ENCODE data around the gene MOCS1. TPM values are rescaled to one million over a fixed set of nuclear protein-coding genes. Genes with fewer than 3 reads are reported as not detected.

The MOCS1 gene
- total and polyA plus RNA-seq, 9 of the 15 experiments (the other 6 are each of a cell fraction or from before 2014, with no cell fraction given) = 0.69 to 12.7 (median 8.7) TPM

DNA sequence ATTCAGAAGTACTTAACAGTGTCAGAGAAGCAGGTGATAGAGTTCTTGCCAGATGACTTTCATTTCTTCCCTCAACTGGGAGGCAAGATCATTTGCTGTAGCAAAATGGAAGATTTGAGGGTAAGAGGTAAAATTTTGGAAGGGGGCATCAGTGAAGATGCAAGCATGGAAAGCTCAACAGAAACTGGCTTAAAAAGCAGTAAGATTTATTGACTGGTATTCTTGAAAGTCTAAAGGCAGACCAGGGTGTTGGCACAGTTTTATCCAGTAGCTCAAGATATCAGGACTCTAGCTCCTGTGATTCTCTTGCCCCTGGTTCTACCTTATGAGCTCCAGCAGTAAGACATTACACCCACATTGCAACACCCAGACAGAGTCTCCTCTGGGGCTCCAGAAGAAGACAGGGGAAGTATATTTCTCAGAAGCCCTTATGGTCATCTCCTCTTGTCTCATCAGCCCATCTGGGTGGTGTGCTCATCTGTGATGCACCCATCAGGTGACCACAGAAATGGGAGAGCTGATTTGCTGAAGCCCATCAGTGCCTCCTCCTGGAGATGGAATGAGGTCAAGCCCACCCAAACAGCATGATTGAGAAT lies 16.0 kb upstream of the MOCS1 start (continued):
- TF ChIP-seq DDX20 (tag; IDR thresholded peaks at IDR 0.05; ENCODE audit: low read depth) (0 out of 2 replicates have a peak, but pooled peaks have one; percentile 47), SMAD3 (CRISPR knock-in tag; conservative IDR thresholded peaks at IDR 0.05) (peak; percentile 85), ZNF408 (CRISPR knock-in tag; IDR thresholded peaks at IDR 0.05; ENCODE audit: low read depth) (no peak), NBN (IDR thresholded peaks at IDR 0.05; ENCODE audit: low read depth) (no peak), ZBTB17 (CRISPR knock-in tag; IDR thresholded peaks at IDR 0.05) (no peak), PPARD (CRISPR knock-in tag; IDR thresholded peaks at IDR 0.05) (no peak), SREBF2 (CRISPR knock-in tag; IDR thresholded peaks at IDR 0.05) (no peak), BCL6 (CRISPR knock-in tag; IDR thresholded peaks at IDR 0.05) (0 out of 2 replicates have a peak, but pooled peaks have one; percentile 38), ZNF695 (CRISPR knock-in tag; IDR thresholded peaks at IDR 0.05) (no peak)
- TF ChIP-seq, protein P1, sequence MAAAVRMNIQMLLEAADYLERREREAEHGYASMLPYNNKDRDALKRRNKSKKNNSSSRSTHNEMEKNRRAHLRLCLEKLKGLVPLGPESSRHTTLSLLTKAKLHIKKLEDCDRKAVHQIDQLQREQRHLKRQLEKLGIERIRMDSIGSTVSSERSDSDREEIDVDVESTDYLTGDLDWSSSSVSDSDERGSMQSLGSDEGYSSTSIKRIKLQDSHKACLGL (CRISPR knock-in tag; IDR thresholded peaks at IDR 0.05; ENCODE audit: borderline replicate concordance, poor library complexity, severe bottlenecking) = no peak
- TF ChIP-seq, protein P2, sequence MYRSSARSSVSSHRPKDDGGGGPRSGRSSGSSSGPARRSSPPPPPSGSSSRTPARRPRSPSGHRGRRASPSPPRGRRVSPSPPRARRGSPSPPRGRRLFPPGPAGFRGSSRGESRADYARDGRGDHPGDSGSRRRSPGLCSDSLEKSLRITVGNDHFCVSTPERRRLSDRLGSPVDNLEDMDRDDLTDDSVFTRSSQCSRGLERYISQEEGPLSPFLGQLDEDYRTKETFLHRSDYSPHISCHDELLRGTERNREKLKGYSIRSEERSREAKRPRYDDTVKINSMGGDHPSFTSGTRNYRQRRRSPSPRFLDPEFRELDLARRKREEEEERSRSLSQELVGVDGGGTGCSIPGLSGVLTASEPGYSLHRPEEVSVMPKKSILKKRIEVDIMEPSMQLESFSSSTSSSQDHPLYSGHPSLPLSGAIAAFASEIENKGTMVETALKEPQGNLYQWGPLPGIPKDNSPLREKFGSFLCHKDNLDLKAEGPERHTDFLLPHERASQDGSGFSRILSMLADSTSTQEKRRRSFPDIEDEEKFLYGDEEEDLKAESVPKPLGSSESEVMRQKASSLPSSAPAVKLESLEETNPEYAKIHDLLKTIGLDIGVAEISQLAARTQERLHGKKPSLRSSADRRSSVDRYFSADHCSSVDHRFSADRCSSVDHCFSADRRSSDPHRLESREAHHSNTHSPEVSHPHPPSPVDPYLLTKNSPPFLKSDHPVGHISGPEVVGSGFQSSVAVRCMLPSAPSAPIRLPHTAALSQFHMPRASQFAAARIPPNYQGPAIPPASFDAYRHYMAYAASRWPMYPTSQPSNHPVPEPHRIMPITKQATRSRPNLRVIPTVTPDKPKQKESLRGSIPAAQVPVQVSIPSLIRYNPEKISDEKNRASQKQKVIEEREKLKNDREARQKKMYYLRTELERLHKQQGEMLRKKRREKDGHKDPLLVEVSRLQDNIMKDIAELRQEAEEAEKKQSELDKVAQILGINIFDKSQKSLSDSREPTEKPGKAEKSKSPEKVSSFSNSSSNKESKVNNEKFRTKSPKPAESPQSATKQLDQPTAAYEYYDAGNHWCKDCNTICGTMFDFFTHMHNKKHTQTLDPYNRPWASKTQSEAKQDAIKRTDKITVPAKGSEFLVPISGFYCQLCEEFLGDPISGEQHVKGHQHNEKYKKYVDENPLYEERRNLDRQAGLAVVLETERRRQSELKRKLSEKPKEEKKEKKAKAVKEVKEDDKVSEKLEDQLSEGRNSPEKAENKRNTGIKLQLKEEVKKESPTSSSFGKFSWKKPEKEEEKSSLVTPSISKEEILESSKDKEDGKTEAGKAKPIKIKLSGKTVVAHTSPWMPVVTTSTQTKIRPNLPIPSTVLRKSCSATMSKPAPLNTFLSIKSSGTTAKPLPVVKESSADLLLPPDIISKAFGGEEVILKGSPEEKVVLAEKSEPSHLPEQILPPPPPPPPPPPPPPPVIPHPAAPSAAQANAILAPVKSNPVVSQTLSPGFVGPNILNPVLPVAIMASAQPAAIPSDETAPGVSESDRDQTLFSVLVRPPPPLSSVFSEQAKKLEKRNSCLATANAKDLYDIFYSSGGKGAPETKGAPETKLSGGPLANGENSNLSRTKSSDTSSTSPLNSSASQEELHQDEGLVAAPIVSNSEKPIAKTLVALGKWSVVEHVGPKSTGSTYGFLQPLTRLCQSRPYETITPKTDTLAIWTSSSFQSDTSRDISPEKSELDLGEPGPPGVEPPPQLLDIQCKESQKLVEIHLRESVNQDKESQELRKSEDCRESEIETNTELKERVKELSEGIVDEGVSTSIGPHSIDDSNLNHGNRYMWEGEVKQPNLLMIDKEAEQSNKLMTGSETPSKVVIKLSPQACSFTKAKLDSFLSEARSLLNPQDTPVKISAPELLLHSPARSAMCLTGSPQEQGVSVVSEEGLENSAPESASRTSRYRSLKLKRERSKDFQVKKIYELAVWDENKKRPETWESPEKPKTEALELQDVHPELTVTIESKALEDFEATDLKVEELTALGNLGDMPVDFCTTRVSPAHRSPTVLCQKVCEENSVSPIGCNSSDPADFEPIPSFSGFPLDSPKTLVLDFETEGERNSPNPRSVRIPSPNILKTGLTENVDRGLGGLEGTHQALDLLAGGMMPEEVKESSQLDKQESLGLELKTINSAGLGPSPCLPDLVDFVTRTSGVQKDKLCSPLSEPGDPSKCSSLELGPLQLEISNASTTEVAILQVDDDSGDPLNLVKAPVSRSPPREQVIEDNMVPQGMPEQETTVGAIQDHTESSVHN (IDR thresholded peaks at IDR 0.05; ENCODE audit: borderline replicate concordance in 1 of 2, low read depth in 1 of 2) = no peak
- TF ChIP-seq, protein P3, sequence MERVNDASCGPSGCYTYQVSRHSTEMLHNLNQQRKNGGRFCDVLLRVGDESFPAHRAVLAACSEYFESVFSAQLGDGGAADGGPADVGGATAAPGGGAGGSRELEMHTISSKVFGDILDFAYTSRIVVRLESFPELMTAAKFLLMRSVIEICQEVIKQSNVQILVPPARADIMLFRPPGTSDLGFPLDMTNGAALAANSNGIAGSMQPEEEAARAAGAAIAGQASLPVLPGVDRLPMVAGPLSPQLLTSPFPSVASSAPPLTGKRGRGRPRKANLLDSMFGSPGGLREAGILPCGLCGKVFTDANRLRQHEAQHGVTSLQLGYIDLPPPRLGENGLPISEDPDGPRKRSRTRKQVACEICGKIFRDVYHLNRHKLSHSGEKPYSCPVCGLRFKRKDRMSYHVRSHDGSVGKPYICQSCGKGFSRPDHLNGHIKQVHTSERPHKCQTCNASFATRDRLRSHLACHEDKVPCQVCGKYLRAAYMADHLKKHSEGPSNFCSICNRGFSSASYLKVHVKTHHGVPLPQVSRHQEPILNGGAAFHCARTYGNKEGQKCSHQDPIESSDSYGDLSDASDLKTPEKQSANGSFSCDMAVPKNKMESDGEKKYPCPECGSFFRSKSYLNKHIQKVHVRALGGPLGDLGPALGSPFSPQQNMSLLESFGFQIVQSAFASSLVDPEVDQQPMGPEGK (CRISPR knock-in tag; IDR thresholded peaks at IDR 0.05; ENCODE audit: borderline replicate concordance) = no peak
- TF ChIP-seq, protein P4, sequence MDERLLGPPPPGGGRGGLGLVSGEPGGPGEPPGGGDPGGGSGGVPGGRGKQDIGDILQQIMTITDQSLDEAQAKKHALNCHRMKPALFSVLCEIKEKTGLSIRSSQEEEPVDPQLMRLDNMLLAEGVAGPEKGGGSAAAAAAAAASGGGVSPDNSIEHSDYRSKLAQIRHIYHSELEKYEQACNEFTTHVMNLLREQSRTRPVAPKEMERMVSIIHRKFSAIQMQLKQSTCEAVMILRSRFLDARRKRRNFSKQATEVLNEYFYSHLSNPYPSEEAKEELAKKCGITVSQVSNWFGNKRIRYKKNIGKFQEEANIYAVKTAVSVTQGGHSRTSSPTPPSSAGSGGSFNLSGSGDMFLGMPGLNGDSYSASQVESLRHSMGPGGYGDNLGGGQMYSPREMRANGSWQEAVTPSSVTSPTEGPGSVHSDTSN (CRISPR knock-in tag; IDR thresholded peaks at IDR 0.05; ENCODE audit: low read depth) = no peak
- TF ChIP-seq, protein P4 (tag; conservative IDR thresholded peaks at IDR 0.05; ENCODE audit: low read depth) = no peak
